Measurements from ENCODE around the gene MRPL49.
"Not testable (repeated sequence)": the region's sequence is repeated elsewhere in the genome, so short reads cannot be mapped to it uniquely, and the experiment has no call there.

The MRPL49 gene

GRCh38 chr11:65172600-65172999, 50.5 kb downstream of the MRPL49 start:
- DNase-seq = no peak

GRCh38 chr11:65174571-65175010, 52.5 kb downstream of the MRPL49 start:
- DNase-seq = not testable (repeated sequence)
